Mucosa of rectum (tissue), 2 donors: ENCODE measurements around the gene PPM1F.

Source experiments
- H3K27ac ChIP-seq, 2 donors: one replicate each; pipeline ENCODE4 v1.7.0; 2013; ENCODE audit warnings: inconsistent platforms in 2 of 2, low read depth in 2 of 2, low read length in 2 of 2
- H3K27me3 ChIP-seq, 2 donors: one replicate each; pipeline ENCODE4 v1.7.0; 2013; ENCODE audit warnings: low read length in 2 of 2; ENCODE audit not compliant: control insufficient read depth in 2 of 2, insufficient read depth in 2 of 2
- H3K36me3 ChIP-seq, 2 donors: one replicate each; pipeline ENCODE4 v1.7.0; 2013; ENCODE audit warnings: low read length in 2 of 2; ENCODE audit not compliant: control insufficient read depth in 2 of 2, insufficient read depth in 2 of 2
- H3K4me1 ChIP-seq, 2 donors: one replicate each; pipeline ENCODE4 v1.7.0; 2013; ENCODE audit warnings: low read length in 2 of 2, mild to moderate bottlenecking in 1 of 2; ENCODE audit not compliant: control insufficient read depth in 2 of 2, insufficient read depth in 2 of 2
- H3K4me3 ChIP-seq, 2 donors: one replicate each; pipeline ENCODE4 v1.7.0; 2013; ENCODE audit warnings: low read length in 2 of 2
- H3K9ac ChIP-seq, 2 donors: one replicate each; pipeline ENCODE4 v1.7.0; 2013; ENCODE audit warnings: low read length in 2 of 2, low read depth in 1 of 2, mild to moderate bottlenecking in 1 of 2
- H3K9me3 ChIP-seq, 2 donors: one replicate each; pipeline ENCODE4 v1.7.0; 2013; ENCODE audit warnings: low read length in 2 of 2; ENCODE audit not compliant: control insufficient read depth in 2 of 2
- donor health status: healthy.
- donor health status: Normal muscosa, but diverticular disease.

PPM1F gene

DNA sequence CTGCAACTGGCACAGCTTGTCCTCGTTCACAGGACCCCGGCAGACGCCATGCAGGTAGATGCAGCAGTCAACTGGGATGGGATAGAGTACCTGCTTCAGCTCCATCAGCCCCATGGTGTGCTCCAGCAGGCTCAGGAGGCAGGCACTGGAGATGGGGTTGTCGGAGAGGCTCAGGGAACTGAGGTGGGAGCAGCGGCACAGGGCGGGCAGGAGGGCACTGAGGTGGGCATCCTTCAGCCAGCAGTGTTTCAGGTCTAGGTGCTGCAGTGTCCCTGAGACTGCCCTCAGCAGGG, 38.6 kb upstream of the PPM1F start:
- H3K9me3 ChIP-seq = no peaks in the 10 kb centered on the region
- H3K4me1 ChIP-seq = no peaks in the 10 kb centered on the region
- H3K9ac ChIP-seq = no peak overlapping the region
- no peaks in the 10 kb centered on the region for H3K36me3 ChIP-seq
- peaks cover 0 to 3% of the 10 kb centered on the region in 2 donors for H3K27me3 ChIP-seq
- no peak overlapping the region for H3K27ac ChIP-seq
- H3K4me3 ChIP-seq = no peak overlapping the region

DNA sequence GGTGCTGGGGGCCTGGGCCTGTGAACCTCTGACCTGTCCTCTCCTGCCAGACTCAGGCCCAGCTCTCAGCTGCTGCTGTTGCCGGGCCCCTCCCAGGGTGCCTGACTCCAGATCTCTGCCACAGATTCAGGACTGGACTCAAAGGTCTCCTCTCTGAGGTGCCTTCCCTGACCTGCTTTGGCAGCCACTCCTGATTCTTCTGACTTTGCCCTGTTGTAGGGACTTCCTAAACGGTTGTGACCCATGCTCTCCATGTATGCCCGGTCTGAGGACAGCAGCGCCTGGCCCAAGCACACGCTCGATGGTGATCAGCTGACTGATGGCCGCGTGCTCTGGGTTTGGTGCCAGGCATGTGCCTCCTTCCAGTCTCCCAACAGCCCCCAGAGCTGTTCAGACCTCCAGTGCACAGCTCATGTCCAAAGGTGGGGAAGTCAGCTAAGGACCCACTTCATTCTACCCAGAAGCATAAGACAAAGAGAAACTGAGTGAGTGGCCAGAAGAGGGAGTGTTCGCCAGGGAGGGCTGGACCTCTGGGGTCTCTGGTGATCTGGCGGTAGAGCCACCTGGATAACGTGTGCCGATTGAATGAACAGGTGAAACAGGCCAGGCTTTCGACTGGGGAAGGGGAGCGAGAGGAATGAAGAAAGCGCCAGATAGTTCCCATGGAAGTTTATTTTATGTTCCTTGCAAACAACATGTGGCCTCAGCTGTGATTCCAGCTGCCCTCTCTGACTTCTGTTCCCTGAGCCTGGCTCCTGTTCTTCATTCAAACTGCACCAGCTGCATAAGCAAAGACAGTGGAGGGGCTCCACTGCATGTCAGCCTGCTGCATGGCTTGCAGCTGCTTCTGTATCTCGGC, 38.0 kb upstream of the PPM1F start:
- no peaks in the 10 kb centered on the region for H3K36me3 ChIP-seq
- no peak overlapping the region for H3K9ac ChIP-seq
- H3K27me3 ChIP-seq = peaks cover 0 to 3% of the 10 kb centered on the region in 2 donors
- no peak overlapping the region for H3K27ac ChIP-seq
- no peak overlapping the region for H3K4me3 ChIP-seq
- H3K4me1 ChIP-seq = no peaks in the 10 kb centered on the region
- no peaks in the 10 kb centered on the region for H3K9me3 ChIP-seq

DNA sequence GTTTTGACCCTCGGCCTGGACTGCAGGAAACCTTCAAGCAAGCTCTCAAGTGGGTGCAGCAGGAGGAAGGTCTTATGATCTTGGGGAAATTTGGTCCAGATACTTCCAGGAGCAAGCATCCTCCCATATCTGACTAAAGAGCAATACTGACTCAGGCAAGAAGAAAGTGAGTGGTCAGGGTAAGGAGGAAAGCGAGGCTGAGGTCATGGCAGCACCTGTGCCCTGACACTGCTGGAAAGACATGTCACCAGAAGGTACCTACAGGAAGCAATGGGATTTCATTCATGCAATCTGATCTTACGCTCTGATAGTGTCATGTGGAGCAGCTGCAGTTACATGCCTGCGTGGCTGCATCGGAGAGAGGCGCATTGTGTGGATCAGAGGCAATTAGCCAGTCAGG, 36.4 kb upstream of the PPM1F start:
- H3K27me3 ChIP-seq = peaks cover 0 to 3% of the 10 kb centered on the region in 2 donors
- H3K4me3 ChIP-seq = no peak overlapping the region

DNA sequence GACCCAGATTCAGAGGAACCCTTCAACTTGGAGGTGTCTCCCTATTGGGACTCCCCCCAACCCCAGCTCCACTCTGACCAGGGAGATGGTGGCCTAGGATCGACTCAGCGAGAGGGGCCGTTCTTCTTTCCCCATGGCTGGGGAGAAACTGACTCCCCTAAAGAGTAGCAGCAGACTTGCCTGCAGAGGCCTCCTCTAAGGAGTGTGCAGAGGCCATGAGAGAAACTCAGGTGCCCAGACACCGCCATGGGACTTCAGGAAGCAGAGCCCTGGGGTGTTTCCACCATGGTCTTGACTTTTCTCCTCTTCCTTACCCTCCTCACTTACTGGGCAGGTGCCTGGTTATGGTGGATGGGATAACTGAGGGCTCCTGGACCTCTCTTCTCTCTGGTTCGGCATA, 32.6 kb upstream of the PPM1F start:
- Histone ChIP-seq H3K27ac (no peak overlapping the region), H3K4me3 (no peak overlapping the region), H3K9me3 (no peaks in the 10 kb centered on the region)

More for the DNA sequence above, 36.4 kb upstream of the PPM1F start:
- Histone ChIP-seq H3K4me1 (no peaks in the 10 kb centered on the region), H3K9ac (no peak overlapping the region), H3K27ac (no peak overlapping the region), H3K9me3 (no peaks in the 10 kb centered on the region), H3K36me3 (no peaks in the 10 kb centered on the region)

DNA sequence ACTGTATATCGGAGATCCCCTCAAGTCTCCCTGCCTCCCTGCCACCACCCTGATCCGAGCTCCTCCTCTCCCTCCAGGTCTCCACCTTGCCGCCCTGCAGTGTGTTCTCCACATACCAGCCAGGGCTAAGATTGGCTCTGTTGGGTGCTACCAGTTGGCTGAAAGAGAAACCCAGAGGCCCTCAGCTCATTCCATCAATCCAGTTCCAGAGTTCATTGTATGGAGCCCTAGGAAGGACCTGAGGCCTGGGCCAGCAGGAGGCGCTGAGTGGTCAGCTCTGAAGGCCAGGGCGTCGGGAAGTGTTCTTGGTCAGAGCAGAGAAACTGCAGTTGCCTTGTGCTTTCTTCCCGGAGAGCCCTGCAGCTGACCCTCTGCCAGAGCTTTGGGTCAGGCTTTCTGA, 32.1 kb upstream of the PPM1F start:
- no peak overlapping the region for H3K27ac ChIP-seq
- H3K36me3 ChIP-seq = no peaks in the 10 kb centered on the region

More for the DNA sequence above, 32.6 kb upstream of the PPM1F start:
- peaks cover 0 to 3% of the 10 kb centered on the region in 2 donors for H3K27me3 ChIP-seq
- peaks cover 5 to 9% of the 10 kb centered on the region in 2 donors for H3K4me1 ChIP-seq
- no peaks in the 10 kb centered on the region for H3K36me3 ChIP-seq
- H3K9ac ChIP-seq = no peak overlapping the region

DNA sequence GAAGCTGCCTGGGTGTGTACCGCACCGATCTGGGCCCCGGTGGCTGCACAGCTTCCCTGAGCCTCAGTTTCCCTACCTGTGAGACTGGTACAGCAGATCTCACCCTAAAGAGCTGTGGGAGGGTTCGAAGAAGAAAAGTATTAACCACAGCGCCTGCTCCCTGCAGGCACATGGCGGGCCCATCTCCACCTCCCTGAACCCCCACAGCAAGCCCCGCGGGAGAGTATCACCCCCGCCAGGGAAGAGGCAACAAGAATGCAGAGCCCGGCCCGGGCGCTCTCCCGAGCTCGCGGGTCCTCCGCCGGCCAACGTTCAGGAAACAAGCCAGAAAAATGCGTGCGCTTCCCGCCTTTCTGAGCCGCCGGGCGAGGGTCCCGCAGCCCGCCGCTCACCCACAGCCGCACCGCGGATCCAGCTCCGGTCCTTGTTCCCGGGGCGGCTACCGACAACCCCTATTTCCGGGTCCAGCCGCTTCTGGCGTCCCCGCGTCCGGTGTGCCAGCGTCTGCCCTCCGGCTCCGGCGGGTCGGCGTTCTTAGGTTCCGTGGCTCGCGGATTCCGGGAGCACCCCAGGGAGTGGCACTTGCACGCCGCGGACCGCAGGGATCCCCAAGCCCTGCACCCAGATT, 29.8 kb upstream of the PPM1F start, which contains the start of gene TOP3B:
TSS of gene TOP3B (minus strand) at position 450 of the 628 bp plus-strand sequence. CDS start 7,078 bp downstream, outside the sequence.
- Histone ChIP-seq H3K4me1 (peaks cover 5 to 9% of the 10 kb centered on the region in 2 donors), H3K27me3 (no peaks in the 10 kb centered on the region), H3K4me3 (peak within 1 kb of the TSS; percentile 82 to 93), H3K9ac (peak within 1 kb of the TSS; percentile 79 to 89), H3K27ac (peak within 1 kb of the TSS in 1 of 2 donors; percentile 54), H3K9me3 (no peaks in the 10 kb centered on the region), H3K36me3 (peaks cover 5% of the 10 kb centered on the region in 2 donors)

More for the DNA sequence above, 32.1 kb upstream of the PPM1F start:
- peaks cover 5 to 9% of the 10 kb centered on the region in 2 donors for H3K4me1 ChIP-seq
- H3K27me3 ChIP-seq = peaks cover 0 to 3% of the 10 kb centered on the region in 2 donors
- no peak overlapping the region for H3K4me3 ChIP-seq
- no peaks in the 10 kb centered on the region for H3K9me3 ChIP-seq
- H3K9ac ChIP-seq = no peak overlapping the region

DNA sequence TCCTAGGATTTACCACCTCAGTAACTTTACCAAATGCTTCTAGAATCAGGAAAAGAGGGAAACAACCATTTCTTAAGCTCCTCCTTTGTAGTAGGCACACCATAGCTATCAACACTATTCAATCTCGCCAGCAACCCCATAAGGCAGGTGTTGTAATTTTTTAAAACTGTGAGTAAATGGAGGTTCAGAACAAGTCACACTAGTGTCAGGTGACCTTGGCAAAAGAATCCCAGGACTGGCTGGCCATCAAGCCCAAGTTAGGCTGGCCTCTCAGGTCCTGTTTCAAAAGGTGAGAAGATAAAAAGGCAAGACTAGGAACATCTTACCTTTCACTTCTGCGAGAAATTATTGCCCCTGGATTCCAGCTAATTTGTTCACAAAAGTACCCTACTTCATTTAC, 29.2 kb upstream of the PPM1F start:
- no peak overlapping the region for H3K27ac ChIP-seq

DNA sequence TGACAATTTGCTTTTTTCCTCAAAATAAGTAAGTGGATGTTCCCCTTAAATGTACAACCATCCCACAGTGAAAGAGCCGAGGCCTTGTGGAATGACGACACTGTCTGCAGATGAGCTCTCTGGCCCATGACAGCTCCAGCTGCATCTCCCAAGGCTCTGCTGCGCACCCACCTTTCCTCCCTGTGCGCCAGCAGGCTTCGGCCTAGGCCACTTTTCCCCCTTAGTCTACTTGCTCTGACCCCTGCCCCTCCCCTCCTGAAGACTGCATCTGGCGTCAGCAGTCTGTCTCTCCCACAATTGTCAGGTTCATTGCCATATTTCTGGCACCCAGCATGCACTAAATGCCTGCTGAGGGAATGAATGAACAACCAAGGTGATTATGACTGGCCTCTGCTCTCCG, 27.9 kb upstream of the PPM1F start:
- no peaks in the 10 kb centered on the region for H3K27me3 ChIP-seq
- peaks cover 5 to 11% of the 10 kb centered on the region in 2 donors for H3K36me3 ChIP-seq
- H3K4me3 ChIP-seq = no peak overlapping the region
- peaks cover 5 to 9% of the 10 kb centered on the region in 2 donors for H3K4me1 ChIP-seq
- H3K9ac ChIP-seq = no peak overlapping the region
- H3K27ac ChIP-seq = no peak overlapping the region
- no peaks in the 10 kb centered on the region for H3K9me3 ChIP-seq

More for the DNA sequence above, 29.2 kb upstream of the PPM1F start:
- Histone ChIP-seq H3K4me1 (peaks cover 5 to 9% of the 10 kb centered on the region in 2 donors), H3K36me3 (peaks cover 5% of the 10 kb centered on the region in 2 donors), H3K9me3 (no peaks in the 10 kb centered on the region), H3K9ac (peak overlapping the region; percentile 79 to 89), H3K4me3 (peak overlapping the region; percentile 82 to 93), H3K27me3 (no peaks in the 10 kb centered on the region)

DNA sequence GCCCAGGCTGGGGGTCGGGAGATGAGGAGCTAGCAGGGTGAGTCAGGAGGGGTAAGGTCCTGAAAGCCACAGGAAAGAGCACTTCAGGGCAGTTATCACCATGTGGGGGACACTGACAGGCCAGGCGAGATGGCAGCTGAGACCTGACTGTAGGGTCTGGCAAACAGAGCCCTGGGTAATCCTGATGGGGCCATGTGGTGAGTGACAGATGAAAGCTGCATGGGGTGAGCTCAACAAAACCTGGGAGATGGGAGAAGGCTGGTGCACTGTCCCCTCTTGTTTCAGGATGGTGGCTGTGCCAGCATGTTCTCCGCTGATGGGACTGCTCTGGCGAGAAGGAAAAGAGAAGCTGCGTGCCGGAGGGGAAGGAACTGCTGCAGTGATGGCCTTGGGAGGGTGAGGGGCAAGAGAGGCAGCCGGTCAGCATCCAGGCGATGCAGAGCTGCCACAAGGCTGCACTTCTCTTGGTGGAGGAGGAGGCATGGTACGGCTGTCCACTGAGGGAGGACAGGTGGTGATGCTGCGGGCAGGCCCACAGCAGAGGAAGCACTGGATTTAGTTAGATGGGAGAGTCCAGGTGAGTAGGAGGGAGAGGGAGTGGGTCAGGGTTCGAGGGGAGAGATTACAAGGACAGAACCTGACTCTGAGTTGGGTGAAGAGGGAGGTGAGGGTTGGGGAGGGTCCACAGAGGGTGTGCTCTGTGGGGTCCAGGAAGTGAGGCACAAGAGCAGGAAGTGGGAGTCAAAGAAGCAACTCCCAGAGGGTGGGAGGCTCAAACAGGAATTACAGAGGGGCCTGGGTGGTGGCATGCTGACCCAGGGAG, 26.1 kb upstream of the PPM1F start:
- no peaks in the 10 kb centered on the region for H3K27me3 ChIP-seq
- H3K27ac ChIP-seq = no peak overlapping the region
- H3K36me3 ChIP-seq = peaks cover 16 to 25% of the 10 kb centered on the region in 2 donors
- H3K9me3 ChIP-seq = no peaks in the 10 kb centered on the region
- H3K4me3 ChIP-seq = no peak overlapping the region
- H3K4me1 ChIP-seq = peaks cover 5 to 9% of the 10 kb centered on the region in 2 donors
- H3K9ac ChIP-seq = no peak overlapping the region
